DOHH2 (cell line): ENCODE measurements around the gene SPATA20.

Source experiments
- H3F3A ChIP-seq: fragments of 200-600 bp; sonication (generic), shearing (Covaris generic); 2 replicates; pipeline ENCODE4 v1.6.0; 2016; ENCODE audit warnings: antibody characterized with exemption, mild to moderate bottlenecking; ENCODE audit not compliant: control insufficient read depth, insufficient read depth
- H3K27ac ChIP-seq: fragments of 200-600 bp; sonication (generic); 2 replicates; pipeline ENCODE4 v1.5.1; 2014; ENCODE audit warnings: low read depth, mild to moderate bottlenecking, low read length, moderate library complexity
- H3K27me3 ChIP-seq: fragments of 200-600 bp; sonication (generic); 2 replicates; pipeline ENCODE4 v1.6.1; 2014; ENCODE audit warnings: mild to moderate bottlenecking, low read length, mixed read lengths; ENCODE audit not compliant: control insufficient read depth
- H3K36me3 ChIP-seq: fragments of 200-600 bp; sonication (generic); 2 replicates; pipeline ENCODE4 v1.6.1; 2014; ENCODE audit warnings: mild to moderate bottlenecking, low read length, moderate library complexity, mixed read lengths; ENCODE audit not compliant: control insufficient read depth
- H3K4me1 ChIP-seq: fragments of 200-600 bp; sonication (generic); 2 replicates; pipeline ENCODE4 v1.6.1; 2014; ENCODE audit warnings: mild to moderate bottlenecking, low read length, mixed read lengths; ENCODE audit not compliant: control insufficient read depth
- H3K4me2 ChIP-seq: fragments of 200-600 bp; sonication (generic); 2 replicates; pipeline ENCODE4 v1.6.0; 2014; ENCODE audit warnings: mild to moderate bottlenecking, low read length, moderate library complexity
- H3K4me3 ChIP-seq: fragments of 200-600 bp; sonication (generic); 2 replicates; pipeline ENCODE4 v1.5.1; 2014; ENCODE audit warnings: mild to moderate bottlenecking, low read length, mixed read lengths
- H3K79me2 ChIP-seq: fragments of 200-600 bp; sonication (generic); 2 replicates; pipeline ENCODE4 v1.6.1; 2014; ENCODE audit warnings: mild to moderate bottlenecking, low read length, mixed read lengths; ENCODE audit not compliant: control insufficient read depth
- H3K9me2 ChIP-seq: fragments of 200-600 bp; sonication (generic); replicated peaks from 2 replicates; pipeline ENCODE4 v1.6.1; 2014; ENCODE audit warnings: mild to moderate bottlenecking, low read length, mixed read lengths; ENCODE audit not compliant: control insufficient read depth
- H3K9me3 ChIP-seq: fragments of 200-600 bp; sonication (generic); 2 replicates; pipeline ENCODE4 v1.6.1; 2014; ENCODE audit warnings: antibody characterized with exemption, low read length, mixed read lengths; ENCODE audit not compliant: control insufficient read depth, insufficient read depth
- H4K20me1 ChIP-seq: fragments of 200-600 bp; sonication (generic); 2 replicates; pipeline ENCODE4 v1.6.0; 2014; ENCODE audit warnings: low read depth, mild to moderate bottlenecking, antibody characterized with exemption, low read length, moderate library complexity; ENCODE audit not compliant: control insufficient read depth, insufficient read depth
- CTCF ChIP-seq: fragments of 200-600 bp; sonication (generic); IDR thresholded peaks from one replicate; pipeline ENCODE4 v1.5.1; 2014; ENCODE audit warnings: antibody characterized with exemption, mild to moderate bottlenecking, low read depth, low read length; ENCODE audit not compliant: poor library complexity, severe bottlenecking
- EZH2phosphoT487 ChIP-seq: fragments of 200-600 bp; sonication (generic); IDR thresholded peaks from 2 replicates; pipeline ENCODE4 v1.6.1; 2017; ENCODE audit warnings: borderline replicate concordance, mild to moderate bottlenecking, antibody characterized with exemption, low read length, moderate library complexity, mixed read lengths

The SPATA20 gene

GRCh38 chr17:50564916-50565315 is 17.9 kb downstream of the SPATA20 start:
- Histone ChIP-seq H3K9me3 (no peaks in the 10 kb centered on the region), H3K27ac (no peak overlapping the region), H3K27me3 (peaks cover 46% of the 10 kb centered on the region), H3K4me1 (peaks cover 10% of the 10 kb centered on the region), H3K36me3 (no peaks in the 10 kb centered on the region), H3K4me2 (no peak overlapping the region), H3K4me3 (no peak overlapping the region), H4K20me1 (0 out of 2 replicates have a peak, but pooled peaks cover 4% of the 10 kb centered on the region), H3K79me2 (no peaks in the 10 kb centered on the region), H3F3A (no peaks in the 10 kb centered on the region), H3K9me2 (no peaks in the 10 kb centered on the region)
- TF ChIP-seq EZH2phosphoT487 (no peak), CTCF (no peak)

DNA sequence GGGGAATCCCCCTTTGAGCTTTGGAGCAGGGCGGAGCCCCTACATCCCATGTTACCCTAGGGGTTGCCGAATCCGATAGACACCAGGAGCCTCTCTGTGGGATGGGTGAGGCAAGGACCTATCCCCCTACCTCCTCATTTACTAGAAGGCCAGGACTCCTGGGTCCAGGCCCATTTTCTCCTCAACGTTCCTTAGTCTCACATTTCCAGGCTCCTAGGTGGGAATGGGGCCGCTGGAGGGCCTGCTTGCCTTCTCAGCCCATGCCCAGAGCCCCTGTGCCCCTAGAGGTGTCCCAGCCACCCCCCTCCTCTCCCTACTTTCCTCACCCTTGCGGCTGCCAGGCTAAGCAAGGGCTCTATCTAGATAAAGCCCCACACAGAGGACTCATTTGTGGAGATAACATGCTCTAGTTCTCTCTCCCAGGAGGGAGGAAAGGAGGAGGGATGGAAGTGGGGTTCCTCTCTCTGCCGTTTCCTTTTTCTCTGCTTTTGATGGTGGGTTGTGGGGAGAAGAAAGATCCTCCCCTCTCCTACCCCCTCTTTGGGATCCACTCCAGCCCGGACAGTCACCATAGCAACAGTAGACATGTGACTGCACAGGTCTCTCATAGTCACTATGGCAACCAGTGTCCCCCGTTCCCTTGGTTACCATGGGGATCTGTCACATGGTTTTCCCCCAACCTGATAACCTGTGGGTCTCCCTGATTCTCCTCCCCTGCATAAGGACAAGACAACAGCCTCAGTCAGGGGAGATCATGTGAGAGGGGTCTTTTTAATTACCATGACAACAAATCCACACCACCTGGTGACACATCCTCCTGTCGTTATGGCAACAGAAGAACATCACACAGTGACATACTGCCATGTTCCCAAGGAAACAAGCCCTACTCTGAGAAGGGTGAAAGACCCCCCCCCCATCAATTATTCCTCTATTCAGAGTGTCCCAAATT is 18.7 kb downstream of the SPATA20 start:
- no peak overlapping the region for H3K27ac ChIP-seq
- no peak overlapping the region for H3K4me3 ChIP-seq
- no peaks in the 10 kb centered on the region for H3K79me2 ChIP-seq
- H3K27me3 ChIP-seq, result peaks cover 45% of the 10 kb centered on the region
- H3K9me2 ChIP-seq, result no peaks in the 10 kb centered on the region
- TF ChIP-seq EZH2phosphoT487 (no peak), CTCF (no peak)
- 0 out of 2 replicates have a peak, but pooled peaks cover 4% of the 10 kb centered on the region for H4K20me1 ChIP-seq
- H3K9me3 ChIP-seq, result no peaks in the 10 kb centered on the region
- no peak overlapping the region for H3K4me2 ChIP-seq
- H3K36me3 ChIP-seq, result no peaks in the 10 kb centered on the region
- no peaks in the 10 kb centered on the region for H3F3A ChIP-seq
- H3K4me1 ChIP-seq, result peaks cover 5% of the 10 kb centered on the region

DNA sequence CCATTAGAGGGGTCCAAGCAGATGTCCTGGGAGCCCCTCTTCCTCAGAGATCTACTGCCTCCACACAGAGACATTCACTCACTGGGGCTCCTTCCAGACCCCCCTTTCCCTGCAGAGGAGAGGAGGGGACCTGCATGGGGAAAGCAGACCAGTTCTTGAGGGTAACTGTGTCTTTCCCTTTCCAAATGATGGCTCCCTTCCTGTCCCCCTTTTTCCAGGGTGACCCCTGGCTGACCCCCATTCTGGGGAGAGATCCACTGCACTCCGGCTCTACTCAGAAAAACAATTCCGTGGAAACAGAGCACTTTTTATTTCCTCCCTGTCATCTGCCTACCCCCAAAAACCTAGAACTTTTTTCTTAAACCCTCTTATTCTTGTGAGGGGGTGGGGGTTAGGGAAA is 19.9 kb downstream of the SPATA20 start:
- Histone ChIP-seq H3K4me3 (no peak overlapping the region), H3K9me3 (no peaks in the 10 kb centered on the region), H3K79me2 (no peaks in the 10 kb centered on the region), H3K9me2 (no peaks in the 10 kb centered on the region), H3K4me1 (no peaks in the 10 kb centered on the region), H3K36me3 (no peaks in the 10 kb centered on the region), H3K4me2 (no peak overlapping the region), H4K20me1 (0 out of 2 replicates have a peak, but pooled peaks cover 4% of the 10 kb centered on the region), H3F3A (no peaks in the 10 kb centered on the region), H3K27ac (no peak overlapping the region), H3K27me3 (peaks cover 41% of the 10 kb centered on the region)
- TF ChIP-seq EZH2phosphoT487, result no peak
- TF ChIP-seq CTCF, result no peak
